ENCODE data around the gene HDAC5.
"Not testable (repeated sequence)": the region's sequence is repeated elsewhere in the genome, so short reads cannot be mapped to it uniquely, and the experiment has no call there.

Gene HDAC5

GRCh38 chr17:44123356-44124117 is at the start of gene HDAC5:
HDAC5 (minus strand) TSS chr17:44123641; CDS start chr17:44117515, 6,126 bp downstream.
- in situ Hi-C loops (cut with MboI; ENCODE audit: low sequenced_read_pairs) = no loop called here

GRCh38 chr17:44171931-44172455 is 48.6 kb upstream of the HDAC5 start:
- in situ Hi-C loops (cut with MboI; ENCODE audit: low sequenced_read_pairs) = loop anchor here (25.0 kb wide), 1 partner anchor 235 kb away; the partner anchor contains the start of gene PPY

- in situ Hi-C loops (cut with MboI; ENCODE audit: low sequenced_read_pairs) = loop anchor here (25.0 kb wide), 1 partner anchor 233 kb away; the partner anchor contains the start of gene PPY
Observed at GRCh38 chr17:44170499-44171201, 47.2 kb upstream of the HDAC5 start, which contains the start of gene ASB16. ASB16 (plus strand) TSS chr17:44170704; CDS start chr17:44170790, 86 bp downstream.

- in situ Hi-C loops (cut with MboI; ENCODE audit: low sequenced_read_pairs) = loop anchor here (25.0 kb wide), 1 partner anchor 233 kb away; the partner anchor contains the start of gene PPY
Observed at GRCh38 chr17:44170135-44170498, 46.7 kb upstream of the HDAC5 start.

- in situ Hi-C loops (cut with MboI; ENCODE audit: low sequenced_read_pairs) = loop anchor here (25.0 kb wide), 1 partner anchor 230 kb away; the partner anchor contains the start of gene PPY
Observed at GRCh38 chr17:44167181-44167861, 43.9 kb upstream of the HDAC5 start.

GRCh38 chr17:44164476-44164875 is 41.0 kb upstream of the HDAC5 start:
- in situ Hi-C loops (cut with MboI; ENCODE audit: low sequenced_read_pairs) = loop anchor here (25.0 kb wide), 1 partner anchor 227 kb away; the partner anchor contains the start of gene PPY

- in situ Hi-C loops (cut with MboI; ENCODE audit: low sequenced_read_pairs) = loop anchor here (25.0 kb wide), 1 partner anchor 222 kb away; the partner anchor contains the start of gene PPY
Observed at GRCh38 chr17:44159519-44160210, 36.2 kb upstream of the HDAC5 start.

GRCh38 chr17:44155488-44155887 is 32.0 kb upstream of the HDAC5 start:
- in situ Hi-C loops (cut with MboI; ENCODE audit: low sequenced_read_pairs) = loop anchor here (25.0 kb wide), 1 partner anchor 218 kb away; the partner anchor contains the start of gene PPY

GRCh38 chr17:44152875-44153274 is 29.4 kb upstream of the HDAC5 start:
- in situ Hi-C loops (cut with MboI; ENCODE audit: low sequenced_read_pairs) = loop anchor here (25.0 kb wide), 1 partner anchor 216 kb away; the partner anchor contains the start of gene PPY

- in situ Hi-C loops (cut with MboI; ENCODE audit: low sequenced_read_pairs) = loop anchor here (25.0 kb wide), 1 partner anchor 213 kb away; the partner anchor contains the start of gene PPY
Observed at GRCh38 chr17:44149750-44150329, 26.4 kb upstream of the HDAC5 start.

- in situ Hi-C loops (cut with MboI; ENCODE audit: low sequenced_read_pairs) = not testable (repeated sequence)
Observed at GRCh38 chr17:44149066-44149465, 25.6 kb upstream of the HDAC5 start.

GRCh38 chr17:44147812-44148211 is 24.4 kb upstream of the HDAC5 start:
- in situ Hi-C loops (cut with MboI; ENCODE audit: low sequenced_read_pairs) = no loop called here

- in situ Hi-C loops (cut with MboI; ENCODE audit: low sequenced_read_pairs) = no loop called here
Observed at GRCh38 chr17:44146375-44147346, 23.2 kb upstream of the HDAC5 start.

GRCh38 chr17:44144966-44145739 is 21.7 kb upstream of the HDAC5 start:
- in situ Hi-C loops (cut with MboI; ENCODE audit: low sequenced_read_pairs) = no loop called here

GRCh38 chr17:44143921-44144320 is 20.5 kb upstream of the HDAC5 start:
- in situ Hi-C loops (cut with MboI; ENCODE audit: low sequenced_read_pairs) = not testable (repeated sequence)

GRCh38 chr17:44137891-44138709 is 14.7 kb upstream of the HDAC5 start:
- in situ Hi-C loops (cut with MboI; ENCODE audit: low sequenced_read_pairs) = no loop called here

Measured in HL-60/S4 treated with phorbol 12-myristate 13-acetate at 8.2 ng/mL for 4 days and 3 days (cell line).